B cell (primary cell): ENCODE measurements around the gene SRC. TPM values are rescaled to one million over a fixed set of nuclear protein-coding genes. Genes with fewer than 3 reads are reported as not detected.

ENCODE experiments used
- ATAC-seq: fragments of 200-7000 bp; cut with Tn5 transposase; one replicate; pipeline ENCODE4 v1.10.0; 2021; ENCODE audit warnings: low read depth, mild to moderate bottlenecking, moderate number of reproducible peaks, moderate library complexity
- CTCF ChIA-PET: fragments of 350-600 bp; sonication (Branson Sonifier 250); formaldehyde crosslinking; loops from one replicate; lab custom pipeline; 2021; ENCODE audit warnings: antibody characterized with exemption, inconsistent platforms; lab: Charles Lee
- POLR2A ChIA-PET: fragments of 350-600 bp; sonication (Branson Sonifier 250); formaldehyde crosslinking; loops from one replicate; lab custom pipeline; 2021; ENCODE audit warnings: antibody characterized with exemption; lab: Charles Lee
- DNase-seq: peaks from one replicate; pipeline ENCODE4 v3.0.0; 2013
- H2AFZ ChIP-seq: 2 replicates; pipeline ENCODE4 v1.6.1; 2012; ENCODE audit warnings: mild to moderate bottlenecking, low read depth, low read length; ENCODE audit not compliant: insufficient read depth, poor library complexity, severe bottlenecking
- H3K27ac ChIP-seq, 2 donors: 1 replicate in 1 of 2; 2 replicates in 1 of 2; pipeline ENCODE4 v1.5.1; 2012 to 2013; ENCODE audit warnings: low read length in 2 of 2, mild to moderate bottlenecking in 2 of 2, moderate library complexity in 1 of 2
- H3K27me3 ChIP-seq, 4 experiments: fragments of 200-600 bp in 1 of 4; sonication (generic) in 1 of 4; replicated peaks in 1 of 4; 1 replicate in 2 of 4; 2 replicates in 2 of 4; pipeline versions ENCODE4 v1.6.1 to v1.7.0; 2013 to 2016; ENCODE audit warnings: low read length in 3 of 4, mild to moderate bottlenecking in 2 of 4, mixed read lengths in 1 of 4, moderate library complexity in 1 of 4; ENCODE audit not compliant: insufficient read depth in 4 of 4, control insufficient read depth in 3 of 4; ENCODE audit errors: control extremely low read depth in 1 of 4
- H3K36me3 ChIP-seq, 2 experiments: replicated peaks in 1 of 2; 1 replicate in 1 of 2; 2 replicates in 1 of 2; pipeline versions ENCODE4 v1.6.1 to v1.7.1; 2013; ENCODE audit warnings: low read length in 1 of 2; ENCODE audit not compliant: insufficient read depth in 2 of 2, control insufficient read depth in 1 of 2; ENCODE audit errors: control extremely low read depth in 1 of 2, extremely low read depth in 1 of 2
- H3K4me1 ChIP-seq, 2 donors: fragments of 200-600 bp in 1 of 2; sonication (generic) in 1 of 2; 1 replicate in 1 of 2; 2 replicates in 1 of 2; pipeline versions ENCODE4 v1.5.1 to v1.6.1; 2013 to 2017; ENCODE audit warnings: low read length in 2 of 2; ENCODE audit not compliant: control insufficient read depth in 2 of 2, insufficient read depth in 2 of 2
- H3K4me2 ChIP-seq: replicated peaks from 2 replicates; pipeline ENCODE3; 2012; ENCODE audit warnings: mild to moderate bottlenecking, low read depth, low read length; ENCODE audit not compliant: poor library complexity, severe bottlenecking
- H3K4me3 ChIP-seq, 5 experiments: fragments of 200-600 bp in 1 of 5; sonication (generic) in 1 of 5; 1 replicate in 3 of 5; 2 replicates in 2 of 5; pipeline versions ENCODE4 v1.5.1 to v1.7.0; 2011 to 2016; ENCODE audit warnings: low read length in 4 of 5, mild to moderate bottlenecking in 4 of 5, low read depth in 2 of 5, control low read depth in 1 of 5, moderate library complexity in 1 of 5; ENCODE audit not compliant: insufficient read depth in 1 of 5; ENCODE audit errors: control extremely low read depth in 1 of 5, extremely low read depth in 1 of 5
- H3K79me2 ChIP-seq: fragments of 200-600 bp; sonication (generic); one replicate; pipeline ENCODE4 v1.6.0; 2016; ENCODE audit warnings: low read length; ENCODE audit not compliant: control insufficient read depth, insufficient read depth
- H3K9ac ChIP-seq: fragments of 200-600 bp; sonication (generic); 2 replicates; pipeline ENCODE4 v1.6.1; 2017; ENCODE audit warnings: mild to moderate bottlenecking, low read length, moderate library complexity
- H3K9me3 ChIP-seq, 3 donors: one replicate each; pipeline versions ENCODE4 v1.6.1 to v1.7.1; 2013; ENCODE audit warnings: low read length in 2 of 3; ENCODE audit not compliant: control insufficient read depth in 2 of 3, insufficient read depth in 1 of 3; ENCODE audit errors: control extremely low read depth in 1 of 3
- H4K20me1 ChIP-seq: 2 replicates; pipeline ENCODE4 v1.6.0; 2012; ENCODE audit warnings: mild to moderate bottlenecking, low read length; ENCODE audit not compliant: insufficient read depth, control insufficient read depth, poor library complexity, severe bottlenecking
- H3K27ac Mint-ChIP-seq: one replicate; pipeline ENCODE4 v1.8.0; 2021; ENCODE audit warnings: mixed read lengths
- H3K27me3 Mint-ChIP-seq: one replicate; pipeline ENCODE4 v1.8.0; 2021; ENCODE audit warnings: mixed read lengths
- H3K4me1 Mint-ChIP-seq: one replicate; pipeline ENCODE4 v1.8.0; 2021; ENCODE audit warnings: mixed read lengths
- H3K4me3 Mint-ChIP-seq: one replicate; pipeline ENCODE4 v1.8.0; 2021; ENCODE audit warnings: mixed read lengths
- H3K9me3 Mint-ChIP-seq: one replicate; pipeline ENCODE4 v1.8.0; 2022; ENCODE audit warnings: mixed read lengths; ENCODE audit not compliant: insufficient read depth
- EZH2 ChIP-seq: IDR thresholded peaks from 2 replicates; pipeline ENCODE4 v1.6.1; 2012; ENCODE audit warnings: borderline replicate concordance, low read depth, mild to moderate bottlenecking, moderate library complexity, low read length; ENCODE audit not compliant: insufficient read depth, poor library complexity, severe bottlenecking
- WGBS: methylation state at CpG from one replicate; pipeline ENCODE4 v1.1.5; 2013; ENCODE audit warnings: missing lambda C conversion rate; ENCODE audit not compliant: insufficient coverage; 5-methylcytosine and 5-hydroxymethylcytosine counted together
- intact Hi-C: fragments of 100-400 bp; cut with micrococcal nuclease; formaldehyde crosslinking; loops from one replicate; pipeline ENCODE4 v1.10.0; 2022
- polyA plus RNA-seq: library from polyadenylated mRNA; depleted of rRNA; stranded (reverse); fragments of >200 nt; gene quantifications from 2 replicates; pipeline ENCODE4 v1.2.3, GENCODE V29; 2012
- total RNA-seq, 2 donors: library from RNA; stranded (reverse); fragments of 120-200 nt in 1 of 2; gene quantifications; 1 replicate in 1 of 2; 2 replicates in 1 of 2; pipeline versions ENCODE4 v1.2.3 to v1.2.4, GENCODE V29; 2013 to 2022
- TF ChIP-seq, protein P1 (sequence below): fragments of 200-600 bp; IDR thresholded peaks from one replicate; pipeline ENCODE4 v1.8.0; 2022; ENCODE audit warnings: antibody characterized with exemption, mild to moderate bottlenecking

SRC gene
- total and polyA plus RNA-seq, 2 donors (not counting 1 experiment from before 2014, with no cell fraction given) = 6.5 to 16.8 TPM

DNA sequence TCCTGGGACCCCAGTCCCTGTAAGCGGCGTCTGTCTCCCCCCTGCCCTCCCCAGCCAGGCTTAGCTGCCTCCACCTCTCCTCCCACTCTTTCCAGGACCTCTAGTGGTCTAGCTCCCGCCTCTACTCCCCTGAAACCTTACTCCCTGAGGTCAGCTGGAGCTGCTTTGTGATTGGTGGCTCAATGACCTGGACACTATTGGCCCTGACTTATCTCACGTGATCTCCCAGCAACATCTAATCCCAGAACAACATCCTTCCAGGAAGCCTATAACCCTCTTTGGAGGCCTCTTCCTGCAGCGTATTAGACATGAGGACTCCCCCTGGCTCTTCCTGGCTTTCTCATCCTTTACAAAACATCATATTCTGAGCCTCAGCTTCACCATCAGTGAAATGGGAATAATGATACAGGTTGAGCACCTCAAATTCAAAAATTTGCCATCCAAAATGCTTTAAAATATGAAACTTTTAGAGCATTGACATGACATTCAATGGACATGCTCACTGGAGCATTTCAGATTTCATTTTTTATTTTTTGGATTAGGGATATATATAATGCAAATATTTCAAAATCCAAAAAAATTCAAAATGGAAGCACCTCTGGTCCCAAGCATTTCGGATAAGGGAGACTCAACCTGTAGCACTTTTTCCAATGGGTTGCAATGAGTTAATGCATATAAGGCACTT, 16.3 kb upstream of the SRC start:
- Histone ChIP-seq H3K9ac (no peak overlapping the region), H3K27me3 (no peaks in the 10 kb centered on the region), H2AFZ (no peak overlapping the region), H3K79me2 (no peaks in the 10 kb centered on the region), H3K4me3 (no peak overlapping the region), H3K4me2 (no peak overlapping the region), H3K4me1 (peaks cover 6 to 11% of the 10 kb centered on the region in 2 donors), H4K20me1 (no peaks in the 10 kb centered on the region), H3K36me3 (no peaks in the 10 kb centered on the region), H3K9me3 (no peaks in the 10 kb centered on the region), H3K27ac (no peak overlapping the region)
- no peak for TF ChIP-seq EZH2
- TF ChIP-seq, protein P1, sequence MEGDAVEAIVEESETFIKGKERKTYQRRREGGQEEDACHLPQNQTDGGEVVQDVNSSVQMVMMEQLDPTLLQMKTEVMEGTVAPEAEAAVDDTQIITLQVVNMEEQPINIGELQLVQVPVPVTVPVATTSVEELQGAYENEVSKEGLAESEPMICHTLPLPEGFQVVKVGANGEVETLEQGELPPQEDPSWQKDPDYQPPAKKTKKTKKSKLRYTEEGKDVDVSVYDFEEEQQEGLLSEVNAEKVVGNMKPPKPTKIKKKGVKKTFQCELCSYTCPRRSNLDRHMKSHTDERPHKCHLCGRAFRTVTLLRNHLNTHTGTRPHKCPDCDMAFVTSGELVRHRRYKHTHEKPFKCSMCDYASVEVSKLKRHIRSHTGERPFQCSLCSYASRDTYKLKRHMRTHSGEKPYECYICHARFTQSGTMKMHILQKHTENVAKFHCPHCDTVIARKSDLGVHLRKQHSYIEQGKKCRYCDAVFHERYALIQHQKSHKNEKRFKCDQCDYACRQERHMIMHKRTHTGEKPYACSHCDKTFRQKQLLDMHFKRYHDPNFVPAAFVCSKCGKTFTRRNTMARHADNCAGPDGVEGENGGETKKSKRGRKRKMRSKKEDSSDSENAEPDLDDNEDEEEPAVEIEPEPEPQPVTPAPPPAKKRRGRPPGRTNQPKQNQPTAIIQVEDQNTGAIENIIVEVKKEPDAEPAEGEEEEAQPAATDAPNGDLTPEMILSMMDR = no peak
- no peaks in the 10 kb centered on the region for H3K27me3 Mint-ChIP-seq
- POLR2A ChIA-PET = no interaction called here
- WGBS = 97% methylated on average over 4 of the region's 6 CpGs
- ATAC-seq (no peak), DNase-seq (no peak)
- no peak overlapping the region for H3K27ac Mint-ChIP-seq
- peaks cover 10% of the 10 kb centered on the region for H3K4me1 Mint-ChIP-seq
- no peak overlapping the region for H3K4me3 Mint-ChIP-seq
- CTCF ChIA-PET = no interaction called here
- intact Hi-C loops = no loop called here
- no peaks in the 10 kb centered on the region for H3K9me3 Mint-ChIP-seq

DNA sequence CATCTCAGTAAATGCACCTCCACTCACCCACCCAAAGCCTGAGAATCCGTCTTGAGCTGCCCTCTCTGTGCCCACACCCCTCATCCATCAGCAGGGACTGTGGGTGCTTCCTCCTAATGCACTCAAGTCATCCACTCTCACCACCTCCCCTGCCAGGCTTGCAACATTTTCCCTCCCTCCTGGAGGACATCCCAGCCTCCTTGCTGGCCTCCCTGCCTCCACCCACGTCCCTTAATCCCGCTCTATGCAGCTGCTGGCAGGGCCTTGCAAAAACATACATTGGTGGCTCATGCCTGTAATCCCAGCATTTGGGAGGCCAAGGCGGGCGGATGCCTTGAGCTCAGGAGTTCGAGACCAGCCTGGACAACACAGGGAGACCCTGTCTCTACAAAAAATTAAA, 15.6 kb upstream of the SRC start:
- H3K27me3 ChIP-seq = no peaks in the 10 kb centered on the region
- H3K27ac ChIP-seq = no peak overlapping the region
- WGBS = 93% methylated on average over 5 of the region's 6 CpGs
- DNase-seq (no peak), ATAC-seq (no peak)
- Mint-ChIP-seq H3K4me3 (no peak overlapping the region), H3K4me1 (peaks cover 10% of the 10 kb centered on the region), H3K27ac (no peak overlapping the region), H3K9me3 (no peaks in the 10 kb centered on the region), H3K27me3 (no peaks in the 10 kb centered on the region)
- no peak overlapping the region for H3K9ac ChIP-seq
- H2AFZ ChIP-seq = no peak overlapping the region
- POLR2A ChIA-PET = no interaction called here
- peaks cover 6 to 13% of the 10 kb centered on the region in 2 donors for H3K4me1 ChIP-seq
- H3K9me3 ChIP-seq = no peaks in the 10 kb centered on the region
- intact Hi-C loops = no loop called here
- TF ChIP-seq, protein P1 = no peak
- no peak for TF ChIP-seq EZH2
- no peaks in the 10 kb centered on the region for H3K36me3 ChIP-seq
- no peak overlapping the region for H3K4me2 ChIP-seq
- H3K79me2 ChIP-seq = no peaks in the 10 kb centered on the region
- H3K4me3 ChIP-seq = no peak overlapping the region
- no peaks in the 10 kb centered on the region for H4K20me1 ChIP-seq
- CTCF ChIA-PET = interaction anchor here (1.4 kb wide), 1 partner anchor 8 kb away, joined by 4 read pairs; no protein-coding TSS in a partner anchor
